HG03108 (cell line): ENCODE data around the gene NRXN3.

Source experiments
- ATAC-seq: cut with Tn5 transposase; IDR thresholded peaks from one replicate; pipeline ENCODE4 v1.9.1; 2021; ENCODE audit warnings: moderate library complexity; ENCODE audit not compliant: unreplicated experiment

The NRXN3 gene

GRCh38 chr14:79820866-79821535 is 1650.8 kb downstream of the NRXN3 start:
- no peak for ATAC-seq

GRCh38 chr14:79822034-79822433 is 1651.9 kb downstream of the NRXN3 start:
- no peak for ATAC-seq

GRCh38 chr14:79825046-79825521 is 1654.9 kb downstream of the NRXN3 start:
- ATAC-seq = no peak

- ATAC-seq = no peak
Measured at GRCh38 chr14:79826362-79826761, 1656.2 kb downstream of the NRXN3 start.

GRCh38 chr14:79829405-79830166 is 1659.4 kb downstream of the NRXN3 start:
- ATAC-seq = no peak

- ATAC-seq = no peak
Measured at GRCh38 chr14:79831195-79831892, 1661.2 kb downstream of the NRXN3 start.

- no peak for ATAC-seq
Measured at GRCh38 chr14:79833781-79834180, 1663.6 kb downstream of the NRXN3 start.

GRCh38 chr14:79834868-79835267 is 1664.7 kb downstream of the NRXN3 start:
- no peak for ATAC-seq

GRCh38 chr14:79836577-79836976 is 1666.4 kb downstream of the NRXN3 start:
- ATAC-seq = no peak

- ATAC-seq = no peak
Measured at GRCh38 chr14:79837699-79838098, 1667.5 kb downstream of the NRXN3 start.

GRCh38 chr14:79840103-79840502 is 1669.9 kb downstream of the NRXN3 start:
- ATAC-seq = no peak

- ATAC-seq = no peak
Measured at GRCh38 chr14:79840831-79841230, 1670.7 kb downstream of the NRXN3 start.

- no peak for ATAC-seq
Measured at GRCh38 chr14:79841433-79841832, 1671.3 kb downstream of the NRXN3 start.

GRCh38 chr14:79842270-79842669 is 1672.1 kb downstream of the NRXN3 start:
- no peak for ATAC-seq

GRCh38 chr14:79852950-79853744 is 1683.0 kb downstream of the NRXN3 start:
- ATAC-seq = no peak

- no peak for ATAC-seq
Measured at GRCh38 chr14:79855789-79856188, 1685.6 kb downstream of the NRXN3 start.

GRCh38 chr14:79856381-79856780 is 1686.2 kb downstream of the NRXN3 start:
- ATAC-seq = no peak

GRCh38 chr14:79861111-79861510 is 1690.9 kb downstream of the NRXN3 start:
- ATAC-seq = no peak

GRCh38 chr14:79862045-79862444 is 1691.9 kb downstream of the NRXN3 start:
- no peak for ATAC-seq

GRCh38 chr14:79871136-79871535 is 1701.0 kb downstream of the NRXN3 start:
- ATAC-seq = no peak

GRCh38 chr14:79878229-79878628 is 1708.1 kb downstream of the NRXN3 start:
- no peak for ATAC-seq
